DND-41 (cell line): ENCODE results near the gene ZBTB6.

Experiments
- CTCF ChIP-seq: IDR thresholded peaks from 2 replicates; pipeline ENCODE4 v1.5.1; 2012; ENCODE audit warnings: borderline replicate concordance, low read length, moderate library complexity, mild to moderate bottlenecking; ENCODE audit not compliant: poor library complexity, severe bottlenecking; ENCODE audit errors: extremely low read depth
- EZH2 ChIP-seq: IDR thresholded peaks from 3 replicates; pipeline ENCODE4 v1.6.1; 2012; ENCODE audit warnings: borderline replicate concordance, low read depth, mild to moderate bottlenecking, moderate library complexity, low read length, inconsistent platforms; ENCODE audit not compliant: severe bottlenecking

GRCh38 chr9:122883125-122883524 is 30.0 kb downstream of the ZBTB6 start:
- TF ChIP-seq EZH2 (no peak), CTCF (no peak)
